Activated CD4-positive, alpha-beta memory T cell treated with anti-CD3 and anti-CD28 coated beads for 36 hours (primary cell): ENCODE measurements around the gene PLEKHH3. TPM values are rescaled to one million over a fixed set of nuclear protein-coding genes. Genes with fewer than 3 reads are reported as not detected.
"Not testable (repeated sequence)": the region's sequence is repeated elsewhere in the genome, so short reads cannot be mapped to it uniquely, and the experiment has no call there.

ENCODE experiments used
- CTCF ChIA-PET: fragments of 350-600 bp; sonication (Branson Sonifier 250); formaldehyde crosslinking; loops from one replicate; lab custom pipeline; 2021; ENCODE audit warnings: antibody characterized with exemption, inconsistent platforms; lab: Charles Lee
- POLR2A ChIA-PET: fragments of 350-600 bp; sonication (Branson Sonifier 250); formaldehyde crosslinking; loops from one replicate; lab custom pipeline; 2021; ENCODE audit warnings: antibody characterized with exemption; lab: Charles Lee
- DNase-seq: peaks from one replicate; pipeline ENCODE4 v3.0.0-alpha.2; 2020
- H3K27ac Mint-ChIP-seq: one replicate; pipeline ENCODE4 v1.8.0; 2021; ENCODE audit warnings: mixed read lengths
- H3K27me3 Mint-ChIP-seq: one replicate; pipeline ENCODE4 v1.8.0; 2021; ENCODE audit warnings: mixed read lengths
- H3K36me3 Mint-ChIP-seq: one replicate; pipeline ENCODE4 v1.8.0; 2021; ENCODE audit warnings: mixed read lengths
- H3K4me1 Mint-ChIP-seq: one replicate; pipeline ENCODE4 v1.8.0; 2021; ENCODE audit warnings: low read depth, mixed read lengths
- H3K4me3 Mint-ChIP-seq: one replicate; pipeline ENCODE4 v1.8.0; 2021; ENCODE audit warnings: mild to moderate bottlenecking, mixed read lengths
- H3K9me3 Mint-ChIP-seq: one replicate; pipeline ENCODE4 v1.8.0; 2021; ENCODE audit warnings: mixed read lengths
- intact Hi-C: fragments of 100-400 bp; cut with micrococcal nuclease; formaldehyde crosslinking; loops from one replicate; pipeline ENCODE4 v1.15.1; 2023
- microRNA-seq: library from miRNA; unstranded; fragments of <30 nt; microRNA quantifications from one replicate; pipeline ENCODE4 v1.2.0, GENCODE V29; 2022; ENCODE audit warnings: borderline number of aligned reads, borderline microRNAs expressed, borderline replicate concordance
- total RNA-seq, 2 experiments: library from RNA; stranded (reverse); gene quantifications; one replicate each; pipeline ENCODE4 v1.2.3, GENCODE V29; 2021

PLEKHH3 gene
- total RNA-seq, 2 experiments from 2014 or later: 1.1 to 1.2 TPM

DNA sequence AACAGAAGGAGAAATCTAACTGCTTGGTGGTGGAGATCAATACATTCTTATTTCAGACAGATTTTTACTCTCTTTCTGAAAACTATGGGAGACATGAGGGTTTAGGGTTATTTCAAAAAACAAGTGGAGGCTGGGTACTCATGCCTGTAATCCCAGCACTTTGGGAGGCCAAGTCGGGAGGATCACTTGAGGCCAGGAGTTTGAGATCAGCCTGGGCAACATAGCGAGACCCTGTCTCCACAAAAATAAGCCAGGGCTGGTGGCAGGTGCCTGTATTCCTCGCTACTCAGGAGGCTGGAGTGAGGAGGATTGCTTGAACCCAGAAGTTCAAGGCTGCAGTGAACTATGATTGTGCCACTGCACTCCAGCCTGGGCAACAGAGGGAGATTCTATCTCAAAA is 54.8 kb downstream of the PLEKHH3 start:
- intact Hi-C loops, POLR2A ChIA-PET, H3K4me3 Mint-ChIP-seq, H3K36me3 Mint-ChIP-seq, H3K9me3 Mint-ChIP-seq, CTCF ChIA-PET, H3K4me1 Mint-ChIP-seq, H3K27me3 Mint-ChIP-seq, DNase-seq, H3K27ac Mint-ChIP-seq: not testable (repeated sequence)

DNA sequence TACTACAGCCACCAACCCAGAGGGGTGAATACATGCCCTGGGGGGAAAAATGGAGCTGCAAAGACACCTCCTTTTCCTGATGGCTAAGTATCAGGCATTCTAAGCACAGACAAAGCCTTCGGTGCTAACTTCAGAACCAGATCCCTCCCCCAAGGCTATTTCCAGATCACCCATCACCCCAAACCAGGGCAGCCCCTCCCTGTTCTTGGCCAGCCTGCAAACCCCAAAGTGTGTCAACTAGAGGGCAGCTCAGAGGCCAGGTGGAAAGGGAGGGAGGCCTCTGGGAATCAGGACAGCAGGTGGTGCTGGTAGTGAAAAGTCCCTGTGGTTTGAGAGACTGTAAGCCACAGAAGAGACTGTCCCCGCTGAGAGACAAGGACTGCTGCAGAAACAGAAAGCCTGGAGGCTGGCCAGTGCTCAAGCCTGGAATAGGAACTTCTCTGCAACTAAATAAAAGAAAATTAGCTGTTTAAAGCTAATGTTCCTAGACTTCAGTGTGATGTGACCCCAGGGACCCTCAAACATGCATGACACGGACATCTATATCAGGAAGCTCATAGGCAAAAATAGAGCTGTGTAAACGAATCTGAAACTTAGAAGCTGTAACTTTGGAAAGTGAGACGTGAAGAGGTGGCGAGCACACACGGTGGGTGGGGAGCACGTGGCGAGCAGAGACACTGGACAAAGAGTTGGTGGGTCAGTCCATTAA is 58.2 kb downstream of the PLEKHH3 start:
- DNase-seq: peak; percentile 16
- Mint-ChIP-seq H3K4me1 (peaks cover 4% of the 10 kb centered on the region), H3K9me3 (no peaks in the 10 kb centered on the region), H3K4me3 (no peak overlapping the region), H3K27ac (no peak overlapping the region), H3K36me3 (peaks cover 22% of the 10 kb centered on the region), H3K27me3 (no peaks in the 10 kb centered on the region)
- ChIA-PET CTCF (interaction anchor here (0.5 to 2.3 kb wide), 2 partner anchors 40 to 319 kb away, joined by 3 to 8 read pairs; partner anchors contain the start of gene PSMC3IP), POLR2A (interaction anchor here (0.8 to 0.9 kb wide), 2 partner anchors 9 to 40 kb away, joined by 5 read pairs; partner anchors contain the start of genes RETREG3 and TUBG1)
- intact Hi-C loops: no loop called here

DNA sequence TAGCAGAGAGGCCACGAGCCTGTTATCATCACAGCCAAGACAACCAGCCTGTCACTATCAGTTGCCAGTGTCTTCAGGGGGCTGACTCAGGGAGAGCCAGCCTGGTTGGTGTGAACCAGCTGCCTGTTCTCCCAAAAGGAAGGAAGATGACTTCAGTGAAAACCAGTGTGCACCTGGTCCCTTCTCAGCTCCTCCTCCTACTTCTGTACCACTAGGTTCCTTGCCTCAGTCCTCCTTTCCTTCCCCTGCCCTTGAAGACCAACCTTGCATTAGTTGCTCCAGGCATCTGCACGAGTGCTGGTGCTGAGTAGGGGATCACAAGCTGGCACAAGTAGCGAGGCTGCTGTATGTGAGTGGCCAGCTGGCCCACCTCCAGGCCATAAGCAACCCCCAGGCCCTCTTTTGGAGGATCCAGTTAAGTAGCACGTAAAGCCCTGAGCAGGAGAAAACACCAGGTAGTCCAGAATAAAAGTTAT is 58.8 kb downstream of the PLEKHH3 start:
- H3K9me3 Mint-ChIP-seq: no peaks in the 10 kb centered on the region
- ChIA-PET POLR2A (interaction anchor here (0.6 to 0.8 kb wide), 2 partner anchors 9 to 39 kb away, joined by 4 to 5 read pairs; no protein-coding TSS in a partner anchor), CTCF (interaction anchor here (2.3 kb wide), 1 partner anchor 40 kb away, joined by 8 read pairs; the partner anchor contains the start of gene PSMC3IP)
- no peak for DNase-seq
- H3K36me3 Mint-ChIP-seq: peaks cover 26% of the 10 kb centered on the region
- no peaks in the 10 kb centered on the region for H3K27me3 Mint-ChIP-seq
- H3K4me1 Mint-ChIP-seq: peaks cover 4% of the 10 kb centered on the region
- H3K27ac Mint-ChIP-seq: no peak overlapping the region
- H3K4me3 Mint-ChIP-seq: no peak overlapping the region
- intact Hi-C loops: no loop called here

Small RNA genes lying within 50 kb of the gene (microRNA-seq; reads per million reads assigned to microRNA genes)
- gene MIR6780A: not detected

Other genes with a start within 250 kb of the PLEKHH3 start
- gene ATP6V0A1, start 218.1 kb downstream of the PLEKHH3 start, total RNA-seq: 10 to 100 TPM; 12.0 to 13.2 TPM
- gene NAGLU, start 140.8 kb downstream of the PLEKHH3 start, total RNA-seq: 10 to 100 TPM; 12.2 to 13.9 TPM
- under 1 TPM; 0.44 to 0.52 TPM for gene HSD17B1, start 124.1 kb downstream of the PLEKHH3 start, total RNA-seq
- gene COASY, start 114.8 kb downstream of the PLEKHH3 start, total RNA-seq: 100 to 1,000 TPM in 1 of 2 experiments, 10 to 100 TPM in 1; 92.8 to 103 TPM
- gene MLX, start 109.9 kb downstream of the PLEKHH3 start, total RNA-seq: 10 to 100 TPM; 38.4 to 39.7 TPM
- gene PSMC3IP, start 99.3 kb downstream of the PLEKHH3 start, total RNA-seq: 10 to 100 TPM; 26.4 to 29.4 TPM
- 10 to 100 TPM; 33.7 to 35.3 TPM for gene RETREG3, start 67.6 kb downstream of the PLEKHH3 start, total RNA-seq
- 100 to 1,000 TPM in 1 of 2 experiments, 10 to 100 TPM in 1; 92.6 to 101 TPM for gene TUBG1, start 67.3 kb downstream of the PLEKHH3 start, total RNA-seq
- gene TUBG2, start 17.7 kb downstream of the PLEKHH3 start, total RNA-seq: 10 to 100 TPM in 1 of 2 experiments, 1 to 10 TPM in 1; 9.3 to 10.1 TPM
- gene CCR10, start 4.8 kb upstream of the PLEKHH3 start, total RNA-seq: under 1 TPM; 0.38 to 0.65 TPM
- gene CNTNAP1, start 5.5 kb upstream of the PLEKHH3 start, total RNA-seq: 1 to 10 TPM; 1.8 to 1.9 TPM
- 10 to 100 TPM; 29.7 to 33.9 TPM for gene EZH1, start 68.0 kb upstream of the PLEKHH3 start, total RNA-seq
- not detected for gene RAMP2, start 84.2 kb upstream of the PLEKHH3 start, total RNA-seq
- 10 to 100 TPM; 57.5 to 58.6 TPM for gene VPS25, start 96.5 kb upstream of the PLEKHH3 start, total RNA-seq
- under 1 TPM; 0.10 to 0.15 TPM for gene WNK4, start 103.6 kb upstream of the PLEKHH3 start, total RNA-seq
- 10 to 100 TPM; 31.8 to 36.6 TPM for gene COA3, start 121.7 kb upstream of the PLEKHH3 start, total RNA-seq
- gene CNTD1, start 121.9 kb upstream of the PLEKHH3 start, total RNA-seq: not detected
- gene BECN1, start 147.3 kb upstream of the PLEKHH3 start, total RNA-seq: 10 to 100 TPM; 72.7 to 77.4 TPM
- gene PSME3, start 156.4 kb upstream of the PLEKHH3 start, total RNA-seq: 100 to 1,000 TPM; 111 to 116 TPM
- 1 to 10 TPM; 1.7 to 2.0 TPM for gene AOC2, start 167.6 kb upstream of the PLEKHH3 start, total RNA-seq
- 1 to 10 TPM; 1.6 to 2.0 TPM for gene AOC3, start 174.2 kb upstream of the PLEKHH3 start, total RNA-seq
- not detected for gene G6PC1, start 223.8 kb upstream of the PLEKHH3 start, total RNA-seq